Prostate gland (tissue), 2 donors: Measurements from ENCODE around the gene SLC38A10. TPM values are rescaled to one million over a fixed set of nuclear protein-coding genes. Genes with fewer than 3 reads are reported as not detected.

Experiments
- DNase-seq: peaks from one replicate; pipeline ENCODE4 v3.0.0-alpha.2; 2019; ENCODE audit warnings: low spot score
- H3K27ac ChIP-seq, 2 donors: fragments of 200-600 bp; sonication (generic); 2 replicates each; pipeline ENCODE4 v1.5.1; 2017 to 2019
- H3K27me3 ChIP-seq: fragments of 200-600 bp; sonication (generic); replicated peaks from 2 replicates; pipeline ENCODE4 v1.5.1; 2019; ENCODE audit not compliant: insufficient read depth
- H3K36me3 ChIP-seq, 2 donors: fragments of 200-600 bp; sonication (generic); 1 replicate in 1 of 2; 2 replicates in 1 of 2; pipeline versions ENCODE4 v1.5.1 to v1.8.1; 2017 to 2019
- H3K4me1 ChIP-seq: fragments of 200-600 bp; sonication (generic); replicated peaks from 2 replicates; pipeline ENCODE4 v1.5.1; 2019
- H3K4me3 ChIP-seq, 2 donors: fragments of 200-600 bp; sonication (generic); 2 replicates each; pipeline ENCODE4 v1.5.1; 2017 to 2019
- H3K9me3 ChIP-seq: fragments of 200-600 bp; sonication (generic); 2 replicates; pipeline ENCODE4 v1.5.1; 2017
- CTCF ChIP-seq, 4 experiments: fragments of 200-600 bp in 2 of 4; fragments of 450-650 bp in 2 of 4; sonication (generic) in 2 of 4; IDR thresholded peaks; 1 replicate in 3 of 4; 2 replicates in 1 of 4; pipeline ENCODE4 v1.5.1; 2016 to 2019; ENCODE audit warnings: antibody characterized with exemption in 4 of 4, mild to moderate bottlenecking in 2 of 4, moderate library complexity in 2 of 4
- POLR2A ChIP-seq: fragments of 450-650 bp; IDR thresholded peaks from one replicate; pipeline ENCODE4 v1.6.1; 2016; ENCODE audit warnings: antibody characterized with exemption, mild to moderate bottlenecking
- POLR2AphosphoS5 ChIP-seq: sonication (generic); formaldehyde crosslinking; IDR thresholded peaks from one replicate; pipeline ENCODE4 v1.6.1; 2017; ENCODE audit warnings: antibody characterized with exemption
- WGBS: methylation state at CpG from one replicate; pipeline ENCODE4 v1.1.5; 2018; 5-methylcytosine and 5-hydroxymethylcytosine counted together
- intact Hi-C: fragments of 100-400 bp; cut with DNase I; formaldehyde crosslinking; loops from one replicate; pipeline ENCODE4 v1.14.2; 2022
- total RNA-seq, 2 donors: library from RNA; depleted of rRNA; stranded (reverse); fragments of >200 nt; gene quantifications; one replicate each; pipeline ENCODE4 v1.1.0, GENCODE V29; 2016

SLC38A10 gene
- total RNA-seq, 2 donors from 2014 or later = 104 to 167 TPM

GRCh38 chr17:81212365-81212764 lies 82.7 kb downstream of the SLC38A10 start:
- no peak for TF ChIP-seq POLR2AphosphoS5
- no peak for TF ChIP-seq POLR2A
- TF ChIP-seq CTCF (IDR thresholded peaks at IDR 0.05) = no peak
- intact Hi-C loops = no loop called here
- no peak for DNase-seq
- no peaks in the 10 kb centered on the region for H3K36me3 ChIP-seq
- H3K27me3 ChIP-seq = no peaks in the 10 kb centered on the region
- H3K4me1 ChIP-seq = no peaks in the 10 kb centered on the region
- no peaks in the 10 kb centered on the region for H3K9me3 ChIP-seq
- no peak overlapping the region for H3K4me3 ChIP-seq
- 85% methylated on average over 9 of the region's 9 CpGs for WGBS
- no peak overlapping the region for H3K27ac ChIP-seq

DNA sequence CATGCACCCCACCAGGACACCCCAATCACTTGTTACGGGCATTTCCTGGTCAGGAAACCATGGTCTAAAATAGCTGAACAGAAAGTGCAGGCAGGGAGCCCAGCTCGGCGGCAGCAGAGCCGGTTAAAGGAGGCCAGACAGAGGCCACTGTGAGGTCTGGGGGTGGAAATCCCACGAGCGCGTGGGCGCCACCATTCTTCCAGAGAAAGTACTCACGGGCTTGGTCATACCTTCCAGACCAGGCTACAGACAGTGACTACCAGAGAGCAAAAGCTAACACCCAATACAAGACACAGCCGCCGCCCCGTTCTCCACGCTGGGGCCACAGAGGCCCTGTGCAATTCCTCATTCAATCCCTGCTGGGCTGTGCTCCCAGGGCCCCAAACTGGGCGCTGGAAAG lies 84.2 kb downstream of the SLC38A10 start:
- no peaks in the 10 kb centered on the region for H3K27me3 ChIP-seq
- intact Hi-C loops = no loop called here
- no peaks in the 10 kb centered on the region for H3K36me3 ChIP-seq
- no peak overlapping the region for H3K4me3 ChIP-seq
- no peak overlapping the region for H3K27ac ChIP-seq
- no peak for DNase-seq
- no peaks in the 10 kb centered on the region for H3K9me3 ChIP-seq
- TF ChIP-seq CTCF (IDR thresholded peaks at IDR 0.05) (no peak), POLR2AphosphoS5 (no peak), POLR2A (no peak)
- H3K4me1 ChIP-seq = no peaks in the 10 kb centered on the region
- 79% methylated on average over 14 of the region's 14 CpGs for WGBS

GRCh38 chr17:81210466-81210865 lies 84.6 kb downstream of the SLC38A10 start:
- Histone ChIP-seq H3K9me3 (no peaks in the 10 kb centered on the region), H3K4me3 (no peak overlapping the region), H3K27ac (no peak overlapping the region), H3K36me3 (no peaks in the 10 kb centered on the region), H3K4me1 (no peaks in the 10 kb centered on the region), H3K27me3 (no peaks in the 10 kb centered on the region)
- TF ChIP-seq POLR2A (no peak), CTCF (IDR thresholded peaks at IDR 0.05) (no peak), POLR2AphosphoS5 (no peak)
- DNase-seq = no peak
- 81% methylated on average over 10 of the region's 10 CpGs for WGBS
- intact Hi-C loops = no loop called here

DNA sequence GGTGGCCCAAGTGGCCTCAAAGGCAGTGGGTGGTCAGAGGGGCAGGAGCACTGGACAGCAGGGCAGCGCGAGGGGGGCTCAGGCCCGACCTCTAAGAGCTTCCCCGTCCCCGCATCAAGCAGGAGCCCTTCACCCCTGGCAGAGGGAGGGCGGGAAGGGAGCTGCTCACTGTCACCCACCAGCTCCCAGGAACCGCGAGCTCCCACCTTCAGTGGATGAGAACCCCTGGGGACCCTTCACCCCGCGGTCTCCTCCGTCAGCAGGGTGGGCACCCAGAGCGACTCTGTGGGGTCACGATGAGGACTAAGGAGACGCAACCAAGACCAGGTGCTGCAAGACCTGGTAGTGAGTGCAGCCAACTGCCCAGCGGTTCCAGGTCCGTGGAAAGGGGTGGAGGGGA lies 86.0 kb downstream of the SLC38A10 start:
- WGBS = 93% methylated on average over 15 of the region's 16 CpGs
- DNase-seq = no peak
- H3K27me3 ChIP-seq = no peaks in the 10 kb centered on the region
- no peaks in the 10 kb centered on the region for H3K9me3 ChIP-seq
- TF ChIP-seq POLR2AphosphoS5 (no peak), POLR2A (no peak), CTCF (IDR thresholded peaks at IDR 0.05) (no peak)
- H3K4me3 ChIP-seq = no peak overlapping the region
- H3K27ac ChIP-seq = no peak overlapping the region
- no peaks in the 10 kb centered on the region for H3K4me1 ChIP-seq
- intact Hi-C loops = no loop called here
- H3K36me3 ChIP-seq = no peaks in the 10 kb centered on the region

DNA sequence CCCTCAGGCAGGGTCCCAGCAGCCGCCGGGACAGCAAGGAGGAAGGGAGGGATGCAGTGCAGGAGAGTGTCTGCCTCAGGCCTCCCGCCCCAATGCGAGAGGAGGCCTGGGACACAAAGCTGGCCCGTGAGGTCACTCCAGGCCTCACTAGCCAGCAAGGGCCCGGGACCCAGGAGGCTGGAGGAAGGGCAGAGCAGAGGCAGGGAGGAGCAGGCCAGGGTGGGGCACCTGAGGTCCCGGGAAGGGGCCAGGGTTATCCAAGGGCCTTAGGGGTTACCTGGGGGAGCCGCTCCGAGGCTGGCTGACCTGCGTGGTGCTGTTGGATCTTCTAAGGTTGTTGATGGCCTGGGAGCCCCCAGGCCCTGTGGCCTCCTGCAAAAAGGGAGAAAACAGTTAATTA lies 86.5 kb downstream of the SLC38A10 start:
- H3K4me1 ChIP-seq = no peaks in the 10 kb centered on the region
- no peaks in the 10 kb centered on the region for H3K27me3 ChIP-seq
- TF ChIP-seq CTCF (IDR thresholded peaks at IDR 0.05) = no peak
- intact Hi-C loops = no loop called here
- no peak overlapping the region for H3K27ac ChIP-seq
- no peak overlapping the region for H3K4me3 ChIP-seq
- H3K36me3 ChIP-seq = no peaks in the 10 kb centered on the region
- no peaks in the 10 kb centered on the region for H3K9me3 ChIP-seq
- DNase-seq = no peak
- WGBS = 96% methylated on average over 8 of the region's 10 CpGs
